HG02571 (cell line): ENCODE data around the gene SGMS1.
"Not testable (repeated sequence)": the region's sequence is repeated elsewhere in the genome, so short reads cannot be mapped to it uniquely, and the experiment has no call there.

Experiments used
- ATAC-seq: cut with Tn5 transposase; IDR thresholded peaks from one replicate; pipeline ENCODE4 v1.9.1; 2021; ENCODE audit warnings: mild to moderate bottlenecking, moderate library complexity; ENCODE audit not compliant: unreplicated experiment

Gene SGMS1

GRCh38 chr10:50512743-50513416 is 110.9 kb downstream of the SGMS1 start:
- ATAC-seq: peak; percentile 45

GRCh38 chr10:50512214-50512595 is 111.6 kb downstream of the SGMS1 start:
- no peak for ATAC-seq

GRCh38 chr10:50511492-50512213 is 112.1 kb downstream of the SGMS1 start:
- ATAC-seq: no peak

GRCh38 chr10:50510517-50511473 is 113.0 kb downstream of the SGMS1 start:
- ATAC-seq: no peak

GRCh38 chr10:50508315-50509051 is 115.3 kb downstream of the SGMS1 start:
- peak; percentile 69 for ATAC-seq

GRCh38 chr10:50506861-50507573 is 116.7 kb downstream of the SGMS1 start:
- ATAC-seq: no peak

GRCh38 chr10:50504389-50504788 is 119.4 kb downstream of the SGMS1 start:
- no peak for ATAC-seq

GRCh38 chr10:50503661-50504320 is 120.0 kb downstream of the SGMS1 start:
- ATAC-seq: no peak

GRCh38 chr10:50503156-50503555 is 120.6 kb downstream of the SGMS1 start:
- ATAC-seq: not testable (repeated sequence)

- no peak for ATAC-seq
These were observed 121.8 kb downstream of the SGMS1 start for GRCh38 chr10:50501924-50502452.

GRCh38 chr10:50501478-50501877 is 122.3 kb downstream of the SGMS1 start:
- ATAC-seq: no peak

GRCh38 chr10:50498465-50498864 is 125.3 kb downstream of the SGMS1 start:
- no peak for ATAC-seq

GRCh38 chr10:50497758-50498157 is 126.0 kb downstream of the SGMS1 start:
- ATAC-seq: peak; percentile 95

GRCh38 chr10:50496228-50496627 is 127.5 kb downstream of the SGMS1 start:
- ATAC-seq: no peak

- ATAC-seq: no peak
These were observed 133.5 kb downstream of the SGMS1 start for GRCh38 chr10:50490241-50490640.

- not testable (repeated sequence) for ATAC-seq
These were observed 139.2 kb downstream of the SGMS1 start for GRCh38 chr10:50484550-50484949.

GRCh38 chr10:50480054-50481007 is 143.4 kb downstream of the SGMS1 start:
- ATAC-seq: peak; percentile 57
